GM18507 (cell line): Measurements from ENCODE around the gene SARDH.

Experiments
- DNase-seq: peaks from one replicate; pipeline ENCODE4 v3.0.0; 2011; ENCODE audit warnings: low read depth; ENCODE audit not compliant: insufficient read length; ENCODE audit errors: extremely low spot score
- FAIRE-seq: peaks from 2 replicates; lab custom pipeline; 2011; peaks lifted over from hg19 to GRCh38; lab: Jason Lieb, UNC

SARDH gene

GRCh38 chr9:133737071-133737773, 930 bp downstream of the SARDH start:
- DNase-seq: no peak
- no peak for FAIRE-seq

GRCh38 chr9:133735931-133736330, 2.2 kb downstream of the SARDH start:
- FAIRE-seq (peak; percentile 15), DNase-seq (no peak)

- peak; percentile 15 for DNase-seq
- peak; percentile 56 for FAIRE-seq
These were observed 2.8 kb downstream of the SARDH start for GRCh38 chr9:133735415-133735775.

- no peak for DNase-seq
- FAIRE-seq: no peak
These were observed 3.4 kb downstream of the SARDH start for GRCh38 chr9:133734590-133735414.

GRCh38 chr9:133733796-133734533, 4.2 kb downstream of the SARDH start:
- no peak for FAIRE-seq
- no peak for DNase-seq

GRCh38 chr9:133733421-133733795, 4.7 kb downstream of the SARDH start:
- FAIRE-seq (no peak), DNase-seq (no peak)

GRCh38 chr9:133732639-133733408, 5.3 kb downstream of the SARDH start:
- DNase-seq (no peak), FAIRE-seq (no peak)

- FAIRE-seq (no peak), DNase-seq (peak; percentile 23)
These were observed 6.1 kb downstream of the SARDH start for GRCh38 chr9:133731876-133732638.

- FAIRE-seq (no peak), DNase-seq (no peak)
These were observed 7.0 kb downstream of the SARDH start for GRCh38 chr9:133730994-133731715.

- FAIRE-seq (no peak), DNase-seq (no peak)
These were observed 8.4 kb downstream of the SARDH start for GRCh38 chr9:133729617-133730281.

- DNase-seq (no peak), FAIRE-seq (no peak)
These were observed 9.1 kb downstream of the SARDH start for GRCh38 chr9:133728856-133729616.

- no peak for FAIRE-seq
These were observed 10.2 kb downstream of the SARDH start for GRCh38 chr9:133727876-133728441.

GRCh38 chr9:133727277-133727875, 10.8 kb downstream of the SARDH start:
- no peak for FAIRE-seq
- DNase-seq: no peak

More at GRCh38 chr9:133727876-133728441, 10.2 kb downstream of the SARDH start:
- DNase-seq: no peak

- DNase-seq (no peak), FAIRE-seq (no peak)
These were observed 11.5 kb downstream of the SARDH start for GRCh38 chr9:133726401-133727276.

GRCh38 chr9:133725886-133726285, 12.3 kb downstream of the SARDH start:
- DNase-seq (no peak), FAIRE-seq (no peak)
